C4-2B (cell line): ENCODE data around the gene IMMT.

ENCODE experiments used
- CTCF ChIP-seq: fragments of 450-650 bp; conservative IDR thresholded peaks from 2 replicates; pipeline ENCODE4 v1.5.1; 2017; ENCODE audit warnings: mild to moderate bottlenecking
- ZFX ChIP-seq: fragments of 450-650 bp; IDR thresholded peaks from 2 replicates; pipeline ENCODE4 v1.6.1; 2017

GRCh38 chr2:86202702-86203101 is 7.4 kb upstream of the IMMT start:
- no peak for TF ChIP-seq CTCF
- no peak for TF ChIP-seq ZFX
